Fibroblast of the aortic adventitia (primary cell): Measurements from ENCODE around the gene TUBB4B. TPM values are rescaled to one million over a fixed set of nuclear protein-coding genes. Genes with fewer than 3 reads are reported as not detected.
A peak's percentile ranks its signal among the peaks of the same experiment; 100 is the strongest.

Experiments used
- DNase-seq: peaks from one replicate; pipeline ENCODE4 v3.0.0-alpha.2; 2010; ENCODE audit warnings: low read depth
- H3K4me3 ChIP-seq: 2 replicates; pipeline ENCODE4 v1.5.1; 2011; ENCODE audit warnings: low read depth, mild to moderate bottlenecking, control low read depth, low read length, moderate library complexity
- total RNA-seq: library from RNA; depleted of rRNA; stranded (reverse); fragments of >200 nt; gene quantifications from 2 replicates; pipeline ENCODE4 v1.2.3, GENCODE V29; 2012; ENCODE audit warnings: low replicate concordance
- TF ChIP-seq, protein P1 (sequence below): IDR thresholded peaks from 2 replicates; pipeline ENCODE4 v1.5.1; 2011; ENCODE audit warnings: mild to moderate bottlenecking, low read length, control low read depth, inconsistent platforms; ENCODE audit not compliant: insufficient read depth

Gene TUBB4B
- total RNA-seq, 1 donor: 195 TPM

DNA sequence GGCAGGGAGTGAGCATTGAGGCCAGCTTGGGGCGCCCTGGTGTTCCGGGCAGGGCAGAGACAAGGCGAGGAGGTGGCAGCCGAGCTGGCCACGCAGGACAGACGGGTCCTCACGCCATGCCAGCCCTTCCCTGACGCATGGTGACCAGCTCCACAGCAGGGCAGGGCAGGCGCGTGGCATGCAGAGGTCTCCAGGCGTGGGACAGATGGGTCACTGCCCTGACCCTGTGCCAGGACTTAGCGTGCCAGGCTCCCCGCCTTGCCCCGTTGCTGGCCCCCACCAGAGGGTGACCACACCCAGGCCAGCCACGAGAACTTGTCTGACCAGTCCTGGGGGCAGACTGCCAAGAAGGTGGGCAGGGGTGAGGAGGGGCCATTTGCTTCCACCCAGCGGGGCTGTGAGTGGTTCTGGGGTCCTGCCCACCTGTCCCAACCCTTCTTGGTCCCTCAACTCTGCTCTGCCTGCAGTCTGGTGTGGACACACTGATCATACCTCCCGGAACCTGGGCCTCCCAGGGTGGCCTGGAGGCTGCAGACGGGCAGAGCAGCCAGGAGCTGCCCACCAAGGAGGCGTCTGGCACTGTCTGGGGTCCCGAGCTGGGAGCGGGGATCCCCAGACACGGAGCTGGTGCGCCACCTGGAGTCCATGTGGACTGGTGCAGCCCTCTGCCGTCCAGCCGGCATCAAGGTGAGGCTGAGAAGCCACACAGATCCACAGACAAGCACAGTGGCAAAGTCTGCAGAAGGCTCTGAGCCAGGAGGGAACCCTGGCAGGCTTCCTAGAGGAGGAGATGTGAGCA is 13.8 kb upstream of the TUBB4B start, which contains the start of gene RNF224:
RNF224 (plus strand) TSS at position 449 of the 799 bp plus-strand sequence. CDS start 834 bp downstream, outside the sequence.
- H3K4me3 ChIP-seq: no peak within 1 kb of the TSS
- TF ChIP-seq, protein P1, sequence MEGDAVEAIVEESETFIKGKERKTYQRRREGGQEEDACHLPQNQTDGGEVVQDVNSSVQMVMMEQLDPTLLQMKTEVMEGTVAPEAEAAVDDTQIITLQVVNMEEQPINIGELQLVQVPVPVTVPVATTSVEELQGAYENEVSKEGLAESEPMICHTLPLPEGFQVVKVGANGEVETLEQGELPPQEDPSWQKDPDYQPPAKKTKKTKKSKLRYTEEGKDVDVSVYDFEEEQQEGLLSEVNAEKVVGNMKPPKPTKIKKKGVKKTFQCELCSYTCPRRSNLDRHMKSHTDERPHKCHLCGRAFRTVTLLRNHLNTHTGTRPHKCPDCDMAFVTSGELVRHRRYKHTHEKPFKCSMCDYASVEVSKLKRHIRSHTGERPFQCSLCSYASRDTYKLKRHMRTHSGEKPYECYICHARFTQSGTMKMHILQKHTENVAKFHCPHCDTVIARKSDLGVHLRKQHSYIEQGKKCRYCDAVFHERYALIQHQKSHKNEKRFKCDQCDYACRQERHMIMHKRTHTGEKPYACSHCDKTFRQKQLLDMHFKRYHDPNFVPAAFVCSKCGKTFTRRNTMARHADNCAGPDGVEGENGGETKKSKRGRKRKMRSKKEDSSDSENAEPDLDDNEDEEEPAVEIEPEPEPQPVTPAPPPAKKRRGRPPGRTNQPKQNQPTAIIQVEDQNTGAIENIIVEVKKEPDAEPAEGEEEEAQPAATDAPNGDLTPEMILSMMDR: peak; percentile 89
- peak; percentile 69 for DNase-seq

DNA sequence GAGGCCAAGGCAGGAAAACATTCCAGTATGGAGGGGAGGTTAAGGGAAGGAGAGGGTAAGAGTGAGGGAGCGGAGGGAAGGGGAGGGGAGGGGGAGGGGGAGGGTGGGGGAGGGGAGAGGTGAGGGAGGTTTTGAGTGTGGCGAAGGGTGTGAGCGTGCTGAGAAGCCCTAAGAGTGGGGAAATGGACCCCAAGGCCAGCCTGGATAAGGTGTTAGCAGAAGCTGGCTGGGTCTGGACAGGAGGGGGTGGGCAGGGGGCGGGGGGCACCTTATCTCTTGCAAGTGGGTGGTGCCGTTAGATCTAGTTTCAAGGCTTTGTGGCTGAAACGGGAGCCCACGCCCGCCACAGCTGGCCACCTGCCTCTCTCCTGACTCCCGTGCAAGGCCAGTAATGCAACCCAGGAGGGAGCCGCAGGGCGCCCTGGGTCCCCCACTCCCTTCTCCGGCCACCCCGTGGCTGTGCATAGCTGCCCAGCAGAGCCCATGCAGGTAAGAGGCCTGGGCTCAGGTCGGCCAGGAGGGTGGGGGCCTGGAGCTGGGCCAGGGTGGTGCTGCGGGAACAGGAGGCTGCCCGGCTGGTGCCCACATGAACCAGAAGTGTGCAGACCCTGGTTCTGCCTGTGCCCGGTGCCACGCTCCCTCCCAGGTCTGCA is 13.1 kb upstream of the TUBB4B start:
- TF ChIP-seq, protein P1: no peak
- H3K4me3 ChIP-seq: no peak overlapping the region
- no peak for DNase-seq

DNA sequence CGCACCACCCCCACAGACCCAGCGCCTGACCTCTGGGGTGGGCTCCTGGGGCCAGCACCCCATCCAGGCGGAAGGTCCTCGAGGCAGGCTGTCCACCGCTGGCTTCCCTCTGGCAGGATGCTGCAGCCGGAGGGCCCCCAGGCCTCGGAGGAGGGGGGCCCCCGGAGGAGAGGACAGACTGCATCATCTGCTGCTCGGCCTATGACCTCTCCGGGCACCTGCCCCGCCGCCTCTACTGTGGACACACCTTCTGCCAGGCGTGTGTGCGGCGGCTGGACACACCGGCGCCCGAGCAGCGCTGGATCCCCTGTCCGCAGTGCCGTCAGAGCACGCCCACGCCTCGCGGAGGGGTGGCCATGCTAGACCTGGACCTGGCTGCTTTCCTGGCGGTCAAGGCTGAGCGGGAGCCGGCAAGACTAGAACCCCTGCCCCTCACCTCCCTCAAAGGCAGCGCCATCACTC is 12.6 kb upstream of the TUBB4B start:
- no peak overlapping the region for H3K4me3 ChIP-seq
- TF ChIP-seq, protein P1: no peak
- no peak for DNase-seq

DNA sequence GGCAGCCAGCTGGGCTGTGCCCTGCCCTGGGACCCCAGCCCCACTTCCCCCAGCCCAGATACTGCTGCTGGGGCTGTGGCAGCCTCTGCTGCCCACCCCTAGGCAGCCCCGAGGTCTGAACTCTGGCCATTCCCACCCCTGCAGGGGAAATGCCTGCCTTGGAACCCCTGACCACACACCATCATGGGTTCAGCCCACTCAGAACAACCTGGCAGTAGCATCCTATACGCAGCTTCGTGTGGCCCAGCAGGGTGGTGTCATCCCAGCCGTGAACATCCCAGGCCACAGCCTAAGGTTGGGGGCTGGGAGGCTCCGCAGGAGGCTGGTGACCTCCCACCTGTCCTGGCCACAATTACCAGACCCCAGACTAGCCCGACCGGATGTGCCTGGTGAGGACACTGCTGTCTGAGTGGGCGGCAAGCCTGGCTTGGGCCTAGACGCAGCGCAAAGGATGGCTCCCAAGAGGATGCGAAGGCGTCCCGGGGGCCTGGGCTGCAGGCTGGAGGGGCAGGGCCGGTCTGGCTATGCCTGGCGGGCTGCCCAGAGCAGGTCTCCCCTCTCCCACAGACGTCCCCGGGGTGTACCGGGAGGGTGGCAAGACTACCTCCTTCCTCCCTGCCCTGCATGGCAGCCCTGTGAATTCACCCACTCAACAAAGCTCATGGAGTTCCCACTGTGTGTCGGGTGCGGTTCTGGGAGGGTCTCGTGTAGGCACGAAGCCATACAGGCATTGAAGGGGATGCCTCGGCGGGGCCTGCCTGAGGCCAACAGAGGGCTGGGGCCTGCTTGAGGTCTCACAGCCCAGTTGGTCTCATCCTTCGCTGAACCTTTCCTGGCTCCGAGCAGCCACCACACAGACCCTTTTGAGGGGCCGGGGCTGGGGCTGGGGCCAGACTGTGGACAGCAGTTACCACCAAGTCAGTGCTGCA is 11.9 kb upstream of the TUBB4B start:
- H3K4me3 ChIP-seq: no peak overlapping the region
- TF ChIP-seq, protein P1: no peak
- DNase-seq: no peak

DNA sequence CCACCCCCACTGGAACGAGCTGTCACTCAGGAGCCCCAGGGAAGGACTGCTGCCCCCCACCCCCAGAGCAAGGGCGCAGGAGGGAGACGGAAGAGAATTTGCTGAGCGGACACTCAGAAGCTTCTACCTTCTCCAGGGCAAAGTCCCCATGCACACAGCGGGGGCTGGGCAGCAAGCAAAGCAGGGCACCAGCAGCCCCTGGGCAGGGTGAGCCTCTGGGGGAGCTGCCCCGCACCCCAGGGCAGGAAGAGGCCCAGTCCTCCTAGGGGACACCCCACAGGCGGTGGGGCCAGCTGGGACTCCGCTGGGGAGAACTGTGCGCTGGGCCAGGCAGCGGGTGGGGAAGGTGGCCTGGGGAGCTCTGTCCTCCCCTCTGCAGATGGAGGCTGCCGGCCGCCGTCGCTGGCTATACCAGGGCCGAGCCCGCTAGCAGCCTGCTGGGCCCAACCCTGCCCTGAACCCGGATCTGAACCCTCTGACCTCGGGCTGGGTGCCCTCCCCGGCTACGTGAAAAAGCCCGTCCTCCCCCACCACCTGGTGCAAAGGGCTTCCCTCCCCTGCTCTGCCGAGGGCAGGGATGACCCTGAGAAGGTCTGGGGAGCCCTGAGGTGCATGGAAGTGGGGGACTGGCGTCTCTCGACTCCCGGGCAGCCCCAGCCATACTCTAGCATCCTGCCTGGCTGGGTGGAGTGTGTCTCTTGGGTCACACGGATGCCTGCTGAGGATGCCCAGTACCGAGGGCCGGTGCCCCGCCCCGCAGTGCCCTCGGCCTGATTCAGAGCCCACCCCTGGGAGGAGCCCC is 11.0 kb upstream of the TUBB4B start:
- no peak overlapping the region for H3K4me3 ChIP-seq
- TF ChIP-seq, protein P1: no peak
- DNase-seq: no peak
